ENCODE measurements around the gene APOD. TPM values are rescaled to one million over a fixed set of nuclear protein-coding genes. Genes with fewer than 3 reads are reported as not detected.
"Not testable (repeated sequence)": the region's sequence is repeated elsewhere in the genome, so short reads cannot be mapped to it uniquely, and the experiment has no call there.

The APOD gene
- total RNA-seq, 1 donor from 2014 or later, result 3.4 TPM

GRCh38 chr3:195590381-195590780, 6.6 kb upstream of the APOD start:
- DNase-seq (ENCODE audit: low spot score); H3K4me3 Mint-ChIP-seq; H3K27ac Mint-ChIP-seq; H3K9me3 Mint-ChIP-seq; H3K27me3 Mint-ChIP-seq (ENCODE audit: insufficient read depth); intact Hi-C loops (cut with micrococcal nuclease); H3K4me1 Mint-ChIP-seq (ENCODE audit: low read depth); H3K36me3 Mint-ChIP-seq (ENCODE audit: low read depth): not testable (repeated sequence)

GRCh38 chr3:195589796-195590195, 6.1 kb upstream of the APOD start:
- intact Hi-C loops (cut with micrococcal nuclease); H3K9me3 Mint-ChIP-seq; DNase-seq (ENCODE audit: low spot score); H3K4me3 Mint-ChIP-seq; H3K27ac Mint-ChIP-seq; H3K27me3 Mint-ChIP-seq (ENCODE audit: insufficient read depth); H3K36me3 Mint-ChIP-seq (ENCODE audit: low read depth): not testable (repeated sequence)
- H3K4me1 Mint-ChIP-seq (ENCODE audit: low read depth), result peaks cover 10% of the 10 kb centered on the region

- no peak for DNase-seq (ENCODE audit: low spot score)
- Mint-ChIP-seq H3K27me3 (ENCODE audit: insufficient read depth) (peaks cover 4% of the 10 kb centered on the region), H3K4me3 (no peak overlapping the region), H3K9me3 (no peaks in the 10 kb centered on the region), H3K4me1 (ENCODE audit: low read depth) (peaks cover 21% of the 10 kb centered on the region), H3K36me3 (ENCODE audit: low read depth) (no peaks in the 10 kb centered on the region), H3K27ac (no peak overlapping the region)
- intact Hi-C loops (cut with micrococcal nuclease), result loop anchor here (2.0 kb wide), 2 partner anchors 21 to 37 kb away; no protein-coding TSS in a partner anchor
Measured at GRCh38 chr3:195587824-195588223, 4.1 kb upstream of the APOD start.

DNA sequence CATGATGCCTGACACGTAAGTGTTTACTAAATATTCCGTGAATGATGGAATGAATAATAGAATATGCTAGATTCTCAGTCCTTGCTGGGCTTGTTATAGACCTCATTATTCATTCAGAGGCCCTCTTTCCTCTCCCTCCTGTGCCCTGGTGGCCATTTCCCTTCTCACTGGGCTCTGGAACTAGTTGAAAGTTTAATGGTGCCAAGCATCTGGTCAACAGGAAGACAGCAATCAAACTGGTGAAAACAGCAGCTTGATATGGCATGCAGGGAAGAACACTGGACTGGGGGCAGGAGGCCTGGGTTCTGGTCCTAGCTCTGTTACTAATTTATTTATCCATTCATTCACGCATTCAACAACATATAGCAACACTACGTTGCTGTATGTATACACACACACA, 3.7 kb upstream of the APOD start:
- H3K27me3 Mint-ChIP-seq (ENCODE audit: insufficient read depth), result peaks cover 4% of the 10 kb centered on the region
- H3K9me3 Mint-ChIP-seq, result no peaks in the 10 kb centered on the region
- H3K36me3 Mint-ChIP-seq (ENCODE audit: low read depth), result no peaks in the 10 kb centered on the region
- no peak overlapping the region for H3K4me3 Mint-ChIP-seq
- no peak for DNase-seq (ENCODE audit: low spot score)
- intact Hi-C loops (cut with micrococcal nuclease), result loop anchor here (2.0 kb wide), 2 partner anchors 21 to 37 kb away; no protein-coding TSS in a partner anchor
- no peak overlapping the region for H3K27ac Mint-ChIP-seq
- H3K4me1 Mint-ChIP-seq (ENCODE audit: low read depth), result peaks cover 21% of the 10 kb centered on the region

GRCh38 chr3:195584543-195584870, 767 bp upstream of the APOD start:
- Mint-ChIP-seq H3K4me1 (ENCODE audit: low read depth) (peaks cover 21% of the 10 kb centered on the region), H3K27ac (no peak overlapping the region), H3K36me3 (ENCODE audit: low read depth) (no peaks in the 10 kb centered on the region), H3K27me3 (ENCODE audit: insufficient read depth) (peaks cover 2% of the 10 kb centered on the region), H3K4me3 (no peak overlapping the region), H3K9me3 (no peaks in the 10 kb centered on the region)
- DNase-seq (ENCODE audit: low spot score), result no peak
- intact Hi-C loops (cut with micrococcal nuclease), result no loop called here

DNA sequence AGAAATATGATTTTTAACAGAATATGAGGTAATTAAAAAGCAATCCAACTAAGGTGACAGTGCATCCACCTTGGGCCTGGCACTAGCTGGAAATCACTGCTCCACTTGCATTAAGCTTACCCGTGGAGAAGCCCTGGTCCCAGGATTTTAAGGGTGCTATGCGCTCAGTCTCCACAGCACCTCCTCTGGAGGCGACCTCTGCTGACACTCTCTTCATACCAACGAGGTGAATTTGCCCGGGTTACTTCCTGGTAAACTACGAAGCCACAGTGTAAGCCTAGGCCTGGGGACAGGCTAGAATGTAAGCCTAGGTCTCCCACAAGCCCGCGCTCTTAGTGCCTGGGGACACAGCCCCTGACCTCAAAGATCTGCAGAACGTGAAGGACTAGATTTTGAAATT, 793 bp downstream of the APOD start:
- H3K4me1 Mint-ChIP-seq (ENCODE audit: low read depth), result peaks cover 21% of the 10 kb centered on the region
- no peak for DNase-seq (ENCODE audit: low spot score)
- no peaks in the 10 kb centered on the region for H3K36me3 Mint-ChIP-seq (ENCODE audit: low read depth)
- peaks cover 8% of the 10 kb centered on the region for H3K27me3 Mint-ChIP-seq (ENCODE audit: insufficient read depth)
- no peak overlapping the region for H3K27ac Mint-ChIP-seq
- no peaks in the 10 kb centered on the region for H3K9me3 Mint-ChIP-seq
- H3K4me3 Mint-ChIP-seq, result no peak overlapping the region
- intact Hi-C loops (cut with micrococcal nuclease), result no loop called here

- peaks cover 21% of the 10 kb centered on the region for H3K4me1 Mint-ChIP-seq (ENCODE audit: low read depth)
- no peak overlapping the region for H3K27ac Mint-ChIP-seq
- no peak overlapping the region for H3K4me3 Mint-ChIP-seq
- H3K9me3 Mint-ChIP-seq, result no peaks in the 10 kb centered on the region
- intact Hi-C loops (cut with micrococcal nuclease), result no loop called here
- no peaks in the 10 kb centered on the region for H3K36me3 Mint-ChIP-seq (ENCODE audit: low read depth)
- DNase-seq (ENCODE audit: low spot score), result no peak
- H3K27me3 Mint-ChIP-seq (ENCODE audit: insufficient read depth), result peaks cover 8% of the 10 kb centered on the region
Measured at GRCh38 chr3:195580744-195581443, 2.8 kb downstream of the APOD start.

GRCh38 chr3:195579281-195579680, 4.5 kb downstream of the APOD start:
- H3K4me1 Mint-ChIP-seq (ENCODE audit: low read depth), result peaks cover 6% of the 10 kb centered on the region
- H3K9me3 Mint-ChIP-seq, result no peaks in the 10 kb centered on the region
- no peak overlapping the region for H3K4me3 Mint-ChIP-seq
- no peak for DNase-seq (ENCODE audit: low spot score)
- intact Hi-C loops (cut with micrococcal nuclease), result no loop called here
- no peaks in the 10 kb centered on the region for H3K36me3 Mint-ChIP-seq (ENCODE audit: low read depth)
- peaks cover 8% of the 10 kb centered on the region for H3K27me3 Mint-ChIP-seq (ENCODE audit: insufficient read depth)
- H3K27ac Mint-ChIP-seq, result no peak overlapping the region

DNA sequence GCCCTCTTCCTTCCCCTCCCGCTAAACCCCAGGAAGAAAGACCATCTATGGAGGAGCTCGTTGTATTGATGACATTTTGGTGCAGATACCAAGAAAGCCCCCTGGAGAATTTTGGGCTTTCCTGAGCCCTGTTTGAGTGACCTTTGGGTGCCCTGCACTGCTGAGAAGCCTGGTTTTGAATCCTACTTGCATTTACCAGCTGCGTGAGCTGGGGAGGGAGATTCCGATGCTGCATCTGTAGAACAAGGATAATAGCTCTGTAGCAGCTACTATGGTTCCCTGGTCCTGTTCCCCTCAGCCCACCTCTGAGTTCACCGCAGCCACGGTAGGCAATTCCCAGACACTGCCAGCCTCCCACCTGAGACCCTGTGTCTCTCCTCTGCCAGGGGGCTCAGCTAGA, 5.2 kb downstream of the APOD start:
- no peaks in the 10 kb centered on the region for H3K4me1 Mint-ChIP-seq (ENCODE audit: low read depth)
- H3K4me3 Mint-ChIP-seq, result no peak overlapping the region
- no peak overlapping the region for H3K27ac Mint-ChIP-seq
- DNase-seq (ENCODE audit: low spot score), result no peak
- intact Hi-C loops (cut with micrococcal nuclease), result no loop called here
- H3K27me3 Mint-ChIP-seq (ENCODE audit: insufficient read depth), result peaks cover 8% of the 10 kb centered on the region
- H3K9me3 Mint-ChIP-seq, result no peaks in the 10 kb centered on the region
- H3K36me3 Mint-ChIP-seq (ENCODE audit: low read depth), result no peaks in the 10 kb centered on the region

GRCh38 chr3:195577645-195578177, 6.0 kb downstream of the APOD start:
- H3K9me3 Mint-ChIP-seq, result no peaks in the 10 kb centered on the region
- DNase-seq (ENCODE audit: low spot score), result no peak
- H3K4me3 Mint-ChIP-seq, result no peak overlapping the region
- no peak overlapping the region for H3K27ac Mint-ChIP-seq
- H3K4me1 Mint-ChIP-seq (ENCODE audit: low read depth), result no peaks in the 10 kb centered on the region
- H3K36me3 Mint-ChIP-seq (ENCODE audit: low read depth), result no peaks in the 10 kb centered on the region
- peaks cover 10% of the 10 kb centered on the region for H3K27me3 Mint-ChIP-seq (ENCODE audit: insufficient read depth)
- intact Hi-C loops (cut with micrococcal nuclease), result no loop called here

GRCh38 chr3:195574497-195575304, 9.0 kb downstream of the APOD start:
- Mint-ChIP-seq H3K27ac (no peak overlapping the region), H3K27me3 (ENCODE audit: insufficient read depth) (peaks cover 10% of the 10 kb centered on the region), H3K36me3 (ENCODE audit: low read depth) (no peaks in the 10 kb centered on the region), H3K4me3 (no peak overlapping the region), H3K4me1 (ENCODE audit: low read depth) (peaks cover 7% of the 10 kb centered on the region), H3K9me3 (no peaks in the 10 kb centered on the region)
- intact Hi-C loops (cut with micrococcal nuclease), result no loop called here
- DNase-seq (ENCODE audit: low spot score), result no peak

GRCh38 chr3:195573611-195574496, 9.9 kb downstream of the APOD start:
- no peaks in the 10 kb centered on the region for H3K9me3 Mint-ChIP-seq
- no peak for DNase-seq (ENCODE audit: low spot score)
- H3K27me3 Mint-ChIP-seq (ENCODE audit: insufficient read depth), result peaks cover 7% of the 10 kb centered on the region
- intact Hi-C loops (cut with micrococcal nuclease), result no loop called here
- no peak overlapping the region for H3K27ac Mint-ChIP-seq
- no peak overlapping the region for H3K4me3 Mint-ChIP-seq
- peaks cover 7% of the 10 kb centered on the region for H3K4me1 Mint-ChIP-seq (ENCODE audit: low read depth)
- H3K36me3 Mint-ChIP-seq (ENCODE audit: low read depth), result no peaks in the 10 kb centered on the region
